Smooth muscle cell (in vitro differentiated cells): ENCODE results near the gene BTF3L4. TPM values are rescaled to one million over a fixed set of nuclear protein-coding genes. Genes with fewer than 3 reads are reported as not detected.

ENCODE experiments used
- DNase-seq: peaks from one replicate; lab custom pipeline; 2025; ENCODE audit not compliant: unreplicated experiment; lab: John Stamatoyannopoulos, UW
- H2AFZ ChIP-seq: fragments of 200-600 bp; sonication (generic); 2 replicates; pipeline ENCODE4 v1.6.0; 2016; ENCODE audit warnings: antibody characterized with exemption, low read depth, mild to moderate bottlenecking
- H3F3A ChIP-seq: fragments of 200-600 bp; sonication (generic); 2 replicates; pipeline ENCODE4 v1.6.0; 2017; ENCODE audit warnings: antibody characterized with exemption, low read depth
- H3K27ac ChIP-seq: fragments of 200-600 bp; sonication (generic); 2 replicates; pipeline ENCODE4 v1.5.1; 2016; ENCODE audit warnings: low read depth, mild to moderate bottlenecking
- H3K27me3 ChIP-seq: fragments of 200-600 bp; sonication (generic); 2 replicates; pipeline ENCODE4 v1.6.1; 2016; ENCODE audit warnings: low read depth, mild to moderate bottlenecking
- H3K36me3 ChIP-seq: fragments of 200-600 bp; sonication (generic); 2 replicates; pipeline ENCODE4 v1.5.1; 2016; ENCODE audit warnings: low read depth
- H3K4me1 ChIP-seq: fragments of 200-600 bp; sonication (generic); 2 replicates; pipeline ENCODE4 v1.5.1; 2016; ENCODE audit warnings: low read depth
- H3K4me2 ChIP-seq: fragments of 200-600 bp; sonication (generic); 2 replicates; pipeline ENCODE4 v1.6.0; 2016; ENCODE audit warnings: mild to moderate bottlenecking
- H3K4me3 ChIP-seq: fragments of 200-600 bp; sonication (generic); 2 replicates; pipeline ENCODE4 v1.5.1; 2016; ENCODE audit warnings: mild to moderate bottlenecking
- H3K79me2 ChIP-seq: fragments of 200-600 bp; sonication (generic); 2 replicates; pipeline ENCODE4 v1.6.0; 2016; ENCODE audit warnings: low read depth, mild to moderate bottlenecking
- H3K9ac ChIP-seq: fragments of 200-600 bp; sonication (generic); 2 replicates; pipeline ENCODE4 v1.6.0; 2016; ENCODE audit warnings: low read depth
- H3K9me3 ChIP-seq: fragments of 200-600 bp; sonication (generic); replicated peaks from 2 replicates; pipeline ENCODE4 v1.5.1; 2016; ENCODE audit warnings: low read depth
- H4K20me1 ChIP-seq: fragments of 200-600 bp; sonication (generic); 2 replicates; pipeline ENCODE4 v1.6.0; 2016; ENCODE audit warnings: low read depth
- CTCF ChIP-seq: fragments of 200-600 bp; sonication (generic); IDR thresholded peaks from 2 replicates; pipeline ENCODE4 v1.5.1; 2017; ENCODE audit warnings: borderline replicate concordance, mild to moderate bottlenecking, antibody characterized with exemption; ENCODE audit not compliant: insufficient read depth, poor library complexity, severe bottlenecking
- WGBS: methylation state at CpG from one replicate; pipeline ENCODE4 v1.1.7; 2016; ENCODE audit warnings: low lambda C conversion rate; 5-methylcytosine and 5-hydroxymethylcytosine counted together
- polyA plus RNA-seq: library from polyadenylated mRNA; unstranded; fragments of >200 nt; fragmentation: Nextera tagmentation; extraction: Ambion mirVana; gene quantifications from 2 replicates; pipeline ENCODE4 v1.2.1, GENCODE V29; 2016
- total RNA-seq: library from RNA; depleted of rRNA; stranded (reverse); fragments of >200 nt; gene quantifications from 2 replicates; pipeline ENCODE4 v1.2.3, GENCODE V29; 2014

The BTF3L4 gene
- total and polyA plus RNA-seq, 2 experiments from 2014 or later: 67.8 to 95.5 TPM

- H3K27me3 ChIP-seq: peaks cover 24% of the 10 kb centered on the region
- no peak for TF ChIP-seq CTCF
Measured at GRCh38 chr1:52125736-52126359, 69.8 kb downstream of the BTF3L4 start.

GRCh38 chr1:52127181-52128180, 71.4 kb downstream of the BTF3L4 start:
- H3K27me3 ChIP-seq: peaks cover 24% of the 10 kb centered on the region
- no peak overlapping the region for H3K4me2 ChIP-seq
- TF ChIP-seq CTCF: peak; percentile 75
- no peak overlapping the region for H3K9ac ChIP-seq
- no peaks in the 10 kb centered on the region for H3K36me3 ChIP-seq
- no peaks in the 10 kb centered on the region for H3F3A ChIP-seq
- no peak overlapping the region for H3K27ac ChIP-seq
- H4K20me1 ChIP-seq: no peaks in the 10 kb centered on the region
- no peaks in the 10 kb centered on the region for H3K79me2 ChIP-seq
- H3K9me3 ChIP-seq: no peaks in the 10 kb centered on the region
- WGBS: 43% methylated on average over 5 of the region's 5 CpGs
- H3K4me3 ChIP-seq: no peak overlapping the region
- no peak for DNase-seq
- H2AFZ ChIP-seq: no peak overlapping the region
- H3K4me1 ChIP-seq: no peaks in the 10 kb centered on the region

More at GRCh38 chr1:52125736-52126359, 69.8 kb downstream of the BTF3L4 start:
- Histone ChIP-seq H3K4me3 (no peak overlapping the region), H3K4me2 (no peak overlapping the region), H3F3A (no peaks in the 10 kb centered on the region), H3K9ac (no peak overlapping the region), H3K79me2 (no peaks in the 10 kb centered on the region), H3K36me3 (no peaks in the 10 kb centered on the region), H3K4me1 (no peaks in the 10 kb centered on the region), H3K9me3 (no peaks in the 10 kb centered on the region), H3K27ac (no peak overlapping the region), H2AFZ (no peak overlapping the region), H4K20me1 (no peaks in the 10 kb centered on the region)
- no peak for DNase-seq

- WGBS: 59% methylated on average over 5 of the region's 5 CpGs
- Histone ChIP-seq H3K27me3 (no peaks in the 10 kb centered on the region), H3K9me3 (no peaks in the 10 kb centered on the region), H3K4me1 (peaks cover 9% of the 10 kb centered on the region), H3K4me2 (peak overlapping the region; percentile 63), H3K9ac (peak overlapping the region; percentile 46), H4K20me1 (peaks cover 8% of the 10 kb centered on the region), H3K27ac (peak overlapping the region; percentile 84), H3K4me3 (no peak overlapping the region), H3K36me3 (no peaks in the 10 kb centered on the region), H3K79me2 (peaks cover 22% of the 10 kb centered on the region), H2AFZ (no peak overlapping the region), H3F3A (peaks cover 11% of the 10 kb centered on the region)
- DNase-seq: no peak
- no peak for TF ChIP-seq CTCF
Measured at GRCh38 chr1:52139817-52140540, 83.9 kb downstream of the BTF3L4 start.

Other genes with a start within 250 kb of the BTF3L4 start
- 81.5 and 88.4 TPM in 2 replicates for gene NRDC, start 177.6 kb upstream of the BTF3L4 start, total RNA-seq
- gene NRDC, start 177.6 kb upstream of the BTF3L4 start, polyA plus RNA-seq: 95.2 and 96.1 TPM in 2 replicates
- gene RAB3B, start 65.6 kb upstream of the BTF3L4 start, total RNA-seq: 8.8 and 9.3 TPM in 2 replicates
- 3.5 and 6.1 TPM in 2 replicates for gene RAB3B, start 65.6 kb upstream of the BTF3L4 start, polyA plus RNA-seq
- gene KTI12, start 22.5 kb upstream of the BTF3L4 start, total RNA-seq: 7.0 and 8.1 TPM in 2 replicates
- 11.6 and 14.2 TPM in 2 replicates for gene KTI12, start 22.5 kb upstream of the BTF3L4 start, polyA plus RNA-seq
- 73.0 and 83.4 TPM in 2 replicates for gene TXNDC12, start 1.1 kb upstream of the BTF3L4 start, total RNA-seq
- gene TXNDC12, start 1.1 kb upstream of the BTF3L4 start, polyA plus RNA-seq: 46.7 and 60.2 TPM in 2 replicates
- 19.1 and 19.4 TPM in 2 replicates for gene ZFYVE9, start 85.8 kb downstream of the BTF3L4 start, total RNA-seq
- 2.7 and 4.8 TPM in 2 replicates for gene ZFYVE9, start 85.8 kb downstream of the BTF3L4 start, polyA plus RNA-seq